HG02759 (cell line): ENCODE measurements around the gene TGM2.
A peak's percentile ranks its signal among the peaks of the same experiment; 100 is the strongest.
"Not testable (repeated sequence)": the region's sequence is repeated elsewhere in the genome, so short reads cannot be mapped to it uniquely, and the experiment has no call there.

Experiments
- ATAC-seq: cut with Tn5 transposase; IDR thresholded peaks from one replicate; pipeline ENCODE4 v1.9.1; 2021; ENCODE audit warnings: mild to moderate bottlenecking, moderate library complexity; ENCODE audit not compliant: unreplicated experiment

The TGM2 gene

GRCh38 chr20:38102206-38102605, 62.9 kb downstream of the TGM2 start:
- ATAC-seq = not testable (repeated sequence)

- no peak for ATAC-seq
Observed at GRCh38 chr20:38098952-38099351, 66.1 kb downstream of the TGM2 start.

- ATAC-seq = no peak
Observed at GRCh38 chr20:38095017-38095686, 69.9 kb downstream of the TGM2 start.

- ATAC-seq = peak; percentile 64
Observed at GRCh38 chr20:38094373-38094891, 70.6 kb downstream of the TGM2 start.

- ATAC-seq = no peak
Observed at GRCh38 chr20:38093641-38094077, 71.4 kb downstream of the TGM2 start.

- ATAC-seq = no peak
Observed at GRCh38 chr20:38092915-38093314, 72.2 kb downstream of the TGM2 start.

- no peak for ATAC-seq
Observed at GRCh38 chr20:38092260-38092857, 72.7 kb downstream of the TGM2 start.

GRCh38 chr20:38091441-38092216, 73.4 kb downstream of the TGM2 start:
- ATAC-seq = peak; percentile 30

- no peak for ATAC-seq
Observed at GRCh38 chr20:38090061-38090460, 75.0 kb downstream of the TGM2 start.

GRCh38 chr20:38089500-38089899, 75.6 kb downstream of the TGM2 start:
- ATAC-seq = no peak

- no peak for ATAC-seq
Observed at GRCh38 chr20:38085026-38085425, 80.0 kb downstream of the TGM2 start.

GRCh38 chr20:38084425-38084951, 80.6 kb downstream of the TGM2 start:
- no peak for ATAC-seq

- ATAC-seq = no peak
Observed at GRCh38 chr20:38083338-38084048, 81.6 kb downstream of the TGM2 start.

- no peak for ATAC-seq
Observed at GRCh38 chr20:38082894-38083293, 82.2 kb downstream of the TGM2 start.

GRCh38 chr20:38081575-38081974, 83.5 kb downstream of the TGM2 start:
- no peak for ATAC-seq

- no peak for ATAC-seq
Observed at GRCh38 chr20:38079353-38079752, 85.7 kb downstream of the TGM2 start.

GRCh38 chr20:38078084-38078483, 87.0 kb downstream of the TGM2 start:
- no peak for ATAC-seq
